Caco-2 (cell line): ENCODE data around the gene IL1RAP. TPM values are rescaled to one million over a fixed set of nuclear protein-coding genes. Genes with fewer than 3 reads are reported as not detected.

Source experiments
- BruUV-seq: library from RNA; stranded (reverse); fragments of 400-500 nt; replicated peaks from 2 replicates; lab custom pipeline; 2021; lab: Mats Ljungman, UMichigan
- CTCF ChIA-PET: fragments of 300-600 bp; sonication (Branson Sonifier 250); formaldehyde crosslinking; loops from one replicate; lab custom pipeline; 2022; ENCODE audit warnings: antibody characterized with exemption; lab: Charles Lee
- POLR2A ChIA-PET: fragments of 300-600 bp; sonication (Branson Sonifier 250); formaldehyde crosslinking; loops from one replicate; lab custom pipeline; 2022; ENCODE audit warnings: antibody characterized with exemption; lab: Charles Lee
- DNase-seq, 2 experiments: peaks; one replicate each; pipeline versions ENCODE4 v3.0.0 to v3.0.0-alpha.2; 2020 to 2022
- H3K27me3 ChIP-seq: replicated peaks from 2 replicates; pipeline ENCODE4 v1.6.0; 2011; ENCODE audit warnings: low read length; ENCODE audit not compliant: control insufficient read depth, insufficient read depth
- H3K36me3 ChIP-seq: 2 replicates; pipeline ENCODE4 v1.5.1; 2011; ENCODE audit warnings: low read length; ENCODE audit not compliant: control insufficient read depth, insufficient read depth
- H3K4me1 ChIP-seq: fragments of 250-450 bp; sonication (Bioruptor Pico); 2 replicates; pipeline ENCODE4 v1.5.1; 2020; ENCODE audit warnings: mild to moderate bottlenecking
- H3K4me3 ChIP-seq: 2 replicates; pipeline ENCODE4 v1.5.1; 2011; ENCODE audit warnings: low read depth, mild to moderate bottlenecking, control low read depth, low read length
- H3K9me3 ChIP-seq: fragments of 250-450 bp; sonication (Bioruptor Pico); 2 replicates; pipeline ENCODE4 v1.5.1; 2020; ENCODE audit warnings: mild to moderate bottlenecking, moderate library complexity
- H3K27ac Mint-ChIP-seq: one replicate; pipeline ENCODE4 v1.8.0; 2022; ENCODE audit warnings: mixed read lengths; ENCODE audit not compliant: unreplicated experiment
- H3K27me3 Mint-ChIP-seq: one replicate; pipeline ENCODE4 v1.8.0; 2022; ENCODE audit warnings: mixed read lengths; ENCODE audit not compliant: insufficient read depth, unreplicated experiment
- H3K36me3 Mint-ChIP-seq: one replicate; pipeline ENCODE4 v1.8.0; 2022; ENCODE audit warnings: mild to moderate bottlenecking, mixed read lengths; ENCODE audit not compliant: insufficient read depth, unreplicated experiment
- H3K4me1 Mint-ChIP-seq: one replicate; pipeline ENCODE4 v1.8.0; 2022; ENCODE audit warnings: low read depth, mixed read lengths; ENCODE audit not compliant: unreplicated experiment
- H3K4me3 Mint-ChIP-seq: one replicate; pipeline ENCODE4 v1.8.0; 2022; ENCODE audit warnings: mild to moderate bottlenecking, moderate library complexity, mixed read lengths; ENCODE audit not compliant: unreplicated experiment
- H3K9me3 Mint-ChIP-seq: one replicate; pipeline ENCODE4 v1.8.0; 2022; ENCODE audit warnings: mixed read lengths; ENCODE audit not compliant: unreplicated experiment
- CTCF ChIP-seq, 2 experiments: fragments of 200-600 bp in 1 of 2; IDR thresholded peaks; 1 replicate in 1 of 2; 2 replicates in 1 of 2; pipeline versions ENCODE4 v1.5.1 to v1.8.0; 2011 to 2022; ENCODE audit warnings: antibody characterized with exemption in 1 of 2, control low read depth in 1 of 2, inconsistent platforms in 1 of 2, low read depth in 1 of 2, low read length in 1 of 2, mild to moderate bottlenecking in 1 of 2, moderate library complexity in 1 of 2; ENCODE audit not compliant: insufficient read depth in 1 of 2, severe bottlenecking in 1 of 2, unreplicated experiment in 1 of 2
- intact Hi-C: fragments of 100-400 bp; cut with micrococcal nuclease; formaldehyde crosslinking; loops from one replicate; pipeline ENCODE4 v1.10.0; 2022; ENCODE audit not compliant: unreplicated experiment
- total RNA-seq: library from RNA; stranded (reverse); gene quantifications from 2 replicates; pipeline ENCODE4 v1.2.3, GENCODE V29; 2022

IL1RAP gene
- total RNA-seq, 1 experiment from 2014 or later = 5.1 TPM

DNA sequence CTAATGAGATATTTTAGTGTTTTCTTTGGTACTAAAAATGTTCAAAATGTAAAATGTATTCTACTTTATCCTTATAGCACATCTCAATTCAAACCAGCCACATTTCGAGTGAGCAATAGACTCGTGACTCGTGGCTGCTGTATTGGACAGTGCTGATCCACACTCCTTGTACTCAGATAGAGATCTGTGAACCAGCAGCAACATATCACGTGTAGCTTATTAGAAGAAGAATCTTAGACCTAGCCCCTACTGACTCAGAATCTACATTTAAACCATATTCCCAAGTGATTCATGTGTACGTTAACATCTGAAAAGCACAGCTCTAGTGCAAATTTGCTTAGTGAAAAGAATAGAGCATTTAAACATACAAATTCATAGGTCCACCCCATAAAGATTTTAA, 130.9 kb downstream of the IL1RAP start:
- no peaks in the 10 kb centered on the region for H3K36me3 Mint-ChIP-seq
- no peak overlapping the region for H3K27ac Mint-ChIP-seq
- H3K27me3 ChIP-seq = no peaks in the 10 kb centered on the region
- no peak overlapping the region for H3K4me3 Mint-ChIP-seq
- intact Hi-C loops = no loop called here
- ChIA-PET CTCF (no interaction called here), POLR2A (no interaction called here)
- H3K4me1 Mint-ChIP-seq = no peaks in the 10 kb centered on the region
- no peak for DNase-seq
- BruUV-seq = no TSS peak
- H3K4me3 ChIP-seq = no peak overlapping the region
- H3K36me3 ChIP-seq = no peaks in the 10 kb centered on the region
- H3K27me3 Mint-ChIP-seq = peaks cover 7% of the 10 kb centered on the region
- H3K4me1 ChIP-seq = 0 out of 2 replicates have a peak, but pooled peaks cover 3% of the 10 kb centered on the region
- TF ChIP-seq CTCF (IDR thresholded peaks at IDR 0.05; ENCODE audit: insufficient read depth in 1 of 2, low read depth in 1 of 2, low read length in 1 of 2, severe bottlenecking in 1 of 2, unreplicated experiment in 1 of 2) = no peak
- H3K9me3 Mint-ChIP-seq = no peaks in the 10 kb centered on the region
- no peaks in the 10 kb centered on the region for H3K9me3 ChIP-seq

GRCh38 chr3:190645932-190646460, 132.1 kb downstream of the IL1RAP start:
- no peak overlapping the region for H3K27ac Mint-ChIP-seq
- no peaks in the 10 kb centered on the region for H3K36me3 Mint-ChIP-seq
- H3K4me1 Mint-ChIP-seq = no peaks in the 10 kb centered on the region
- H3K9me3 Mint-ChIP-seq = no peaks in the 10 kb centered on the region
- ChIA-PET POLR2A (no interaction called here), CTCF (no interaction called here)
- TF ChIP-seq CTCF (IDR thresholded peaks at IDR 0.05; ENCODE audit: insufficient read depth in 1 of 2, low read depth in 1 of 2, low read length in 1 of 2, severe bottlenecking in 1 of 2, unreplicated experiment in 1 of 2) = no peak
- BruUV-seq = no TSS peak
- Histone ChIP-seq H3K9me3 (no peaks in the 10 kb centered on the region), H3K36me3 (no peaks in the 10 kb centered on the region), H3K4me1 (no peaks in the 10 kb centered on the region), H3K4me3 (no peak overlapping the region), H3K27me3 (no peaks in the 10 kb centered on the region)
- intact Hi-C loops = no loop called here
- peaks cover 7% of the 10 kb centered on the region for H3K27me3 Mint-ChIP-seq
- H3K4me3 Mint-ChIP-seq = no peak overlapping the region
- no peak for DNase-seq

DNA sequence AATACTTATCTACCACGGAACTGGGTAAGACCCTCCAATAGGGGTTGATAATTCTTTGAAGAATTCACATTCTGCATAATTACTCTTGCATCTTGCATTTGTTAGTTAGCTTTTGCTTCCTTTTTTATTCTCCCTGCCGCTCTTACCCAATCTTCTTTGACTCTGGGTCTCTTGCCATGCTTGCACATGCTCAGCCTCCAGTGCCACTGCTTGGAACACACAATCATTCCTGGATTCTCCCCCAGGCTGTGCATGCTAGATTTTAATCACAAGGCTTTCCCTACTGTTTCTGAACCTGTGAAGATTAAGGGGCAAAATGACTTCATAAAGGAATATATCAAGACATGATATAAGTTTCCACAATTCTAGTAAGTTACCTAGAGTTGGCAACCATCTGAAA, 133.1 kb downstream of the IL1RAP start:
- DNase-seq = no peak
- no peaks in the 10 kb centered on the region for H3K9me3 ChIP-seq
- H3K4me1 ChIP-seq = no peaks in the 10 kb centered on the region
- H3K36me3 Mint-ChIP-seq = no peaks in the 10 kb centered on the region
- POLR2A ChIA-PET = no interaction called here
- H3K27me3 ChIP-seq = no peaks in the 10 kb centered on the region
- no peak overlapping the region for H3K4me3 Mint-ChIP-seq
- no TSS peak for BruUV-seq
- H3K4me1 Mint-ChIP-seq = no peaks in the 10 kb centered on the region
- no peak for TF ChIP-seq CTCF (IDR thresholded peaks at IDR 0.05; ENCODE audit: insufficient read depth in 1 of 2, low read depth in 1 of 2, low read length in 1 of 2, severe bottlenecking in 1 of 2, unreplicated experiment in 1 of 2)
- intact Hi-C loops = no loop called here
- H3K9me3 Mint-ChIP-seq = no peaks in the 10 kb centered on the region
- no peak overlapping the region for H3K27ac Mint-ChIP-seq
- CTCF ChIA-PET = no interaction called here
- H3K36me3 ChIP-seq = no peaks in the 10 kb centered on the region
- H3K4me3 ChIP-seq = no peak overlapping the region
- H3K27me3 Mint-ChIP-seq = peaks cover 7% of the 10 kb centered on the region
